ACC112 (cell line): ENCODE measurements around the gene ANKRD30B.
"Not testable (repeated sequence)": the region's sequence is repeated elsewhere in the genome, so short reads cannot be mapped to it uniquely, and the experiment has no call there.

Experiments
- H2AFZ ChIP-seq: fragments of 200-600 bp; sonication (generic); one replicate; pipeline ENCODE4 v1.6.0; 2017; ENCODE audit warnings: antibody characterized with exemption, low read length; ENCODE audit not compliant: unreplicated experiment
- H3K27ac ChIP-seq: fragments of 200-600 bp; sonication (generic); 2 replicates; pipeline ENCODE4 v1.5.1; 2014; ENCODE audit warnings: low read depth, mild to moderate bottlenecking, antibody characterized with exemption, low read length, moderate library complexity
- H3K27me3 ChIP-seq: fragments of 200-600 bp; sonication (generic); 2 replicates; pipeline ENCODE4 v1.6.1; 2014; ENCODE audit warnings: mild to moderate bottlenecking, antibody characterized with exemption, low read length, moderate library complexity, mixed read lengths; ENCODE audit not compliant: insufficient read depth
- H3K36me3 ChIP-seq: fragments of 200-600 bp; sonication (generic); 2 replicates; pipeline ENCODE4 v1.6.1; 2016; ENCODE audit warnings: mild to moderate bottlenecking, antibody characterized with exemption, low read length, moderate library complexity, mixed read lengths; ENCODE audit not compliant: insufficient read depth
- H3K4me1 ChIP-seq: fragments of 200-600 bp; sonication (generic); one replicate; pipeline ENCODE4 v1.6.1; 2016; ENCODE audit warnings: low read length, mixed read lengths; ENCODE audit not compliant: insufficient read depth, unreplicated experiment, control insufficient read depth
- H3K4me3 ChIP-seq: fragments of 200-600 bp; sonication (generic); 2 replicates; pipeline ENCODE4 v1.5.1; 2014; ENCODE audit warnings: mild to moderate bottlenecking, low read depth, low read length
- H3K79me2 ChIP-seq: fragments of 200-600 bp; sonication (generic); one replicate; pipeline ENCODE4 v1.6.0; 2016; ENCODE audit warnings: low read length; ENCODE audit not compliant: control insufficient read depth, unreplicated experiment, insufficient read depth

The ANKRD30B gene

GRCh38 chr18:14856256-14856655, 108.3 kb downstream of the ANKRD30B start:
- H3K4me1 ChIP-seq, H3K27me3 ChIP-seq, H3K36me3 ChIP-seq, H3K4me3 ChIP-seq, H3K27ac ChIP-seq, H3K79me2 ChIP-seq, H2AFZ ChIP-seq: not testable (repeated sequence)

GRCh38 chr18:14858514-14858913, 110.5 kb downstream of the ANKRD30B start:
- H3K79me2 ChIP-seq, H3K4me3 ChIP-seq, H3K4me1 ChIP-seq, H3K27ac ChIP-seq, H3K36me3 ChIP-seq, H3K27me3 ChIP-seq, H2AFZ ChIP-seq: not testable (repeated sequence)

GRCh38 chr18:14859995-14860394, 112.0 kb downstream of the ANKRD30B start:
- not testable (repeated sequence) for H3K27ac ChIP-seq, H3K79me2 ChIP-seq, H2AFZ ChIP-seq, H3K4me3 ChIP-seq, H3K36me3 ChIP-seq, H3K27me3 ChIP-seq, H3K4me1 ChIP-seq

GRCh38 chr18:14866426-14866825, 118.5 kb downstream of the ANKRD30B start:
- not testable (repeated sequence) for H3K27me3 ChIP-seq, H3K4me1 ChIP-seq, H3K4me3 ChIP-seq, H3K27ac ChIP-seq, H3K79me2 ChIP-seq, H2AFZ ChIP-seq, H3K36me3 ChIP-seq

GRCh38 chr18:14867988-14868387, 120.0 kb downstream of the ANKRD30B start:
- H3K4me3 ChIP-seq, H3K36me3 ChIP-seq, H3K27me3 ChIP-seq, H3K27ac ChIP-seq, H2AFZ ChIP-seq, H3K79me2 ChIP-seq, H3K4me1 ChIP-seq: not testable (repeated sequence)

- not testable (repeated sequence) for H3K79me2 ChIP-seq, H3K4me1 ChIP-seq
Observed at GRCh38 chr18:14868825-14869224, 120.9 kb downstream of the ANKRD30B start.

GRCh38 chr18:14878826-14879225, 130.9 kb downstream of the ANKRD30B start:
- H3K4me3 ChIP-seq, H3K36me3 ChIP-seq, H3K79me2 ChIP-seq, H3K4me1 ChIP-seq, H2AFZ ChIP-seq, H3K27ac ChIP-seq, H3K27me3 ChIP-seq: not testable (repeated sequence)

More at GRCh38 chr18:14868825-14869224, 120.9 kb downstream of the ANKRD30B start:
- not testable (repeated sequence) for H2AFZ ChIP-seq, H3K36me3 ChIP-seq, H3K27ac ChIP-seq, H3K27me3 ChIP-seq, H3K4me3 ChIP-seq

- no peak overlapping the region for H3K27ac ChIP-seq
- H2AFZ ChIP-seq, result no peak overlapping the region
- H3K36me3 ChIP-seq, result no peaks in the 10 kb centered on the region
- no peaks in the 10 kb centered on the region for H3K79me2 ChIP-seq
- H3K4me1 ChIP-seq, result no peaks in the 10 kb centered on the region
- H3K27me3 ChIP-seq, result no peaks in the 10 kb centered on the region
- no peak overlapping the region for H3K4me3 ChIP-seq
Observed at GRCh38 chr18:14900435-14900834, 152.5 kb downstream of the ANKRD30B start.
